GM21381 (cell line): ENCODE measurements around the gene XIST.
"Not testable (repeated sequence)": the region's sequence is repeated elsewhere in the genome, so short reads cannot be mapped to it uniquely, and the experiment has no call there.

Source experiments
- ATAC-seq: cut with Tn5 transposase; IDR thresholded peaks from one replicate; pipeline ENCODE4 v1.9.1; 2021; ENCODE audit warnings: mild to moderate bottlenecking, moderate library complexity; ENCODE audit not compliant: unreplicated experiment

The XIST gene

DNA sequence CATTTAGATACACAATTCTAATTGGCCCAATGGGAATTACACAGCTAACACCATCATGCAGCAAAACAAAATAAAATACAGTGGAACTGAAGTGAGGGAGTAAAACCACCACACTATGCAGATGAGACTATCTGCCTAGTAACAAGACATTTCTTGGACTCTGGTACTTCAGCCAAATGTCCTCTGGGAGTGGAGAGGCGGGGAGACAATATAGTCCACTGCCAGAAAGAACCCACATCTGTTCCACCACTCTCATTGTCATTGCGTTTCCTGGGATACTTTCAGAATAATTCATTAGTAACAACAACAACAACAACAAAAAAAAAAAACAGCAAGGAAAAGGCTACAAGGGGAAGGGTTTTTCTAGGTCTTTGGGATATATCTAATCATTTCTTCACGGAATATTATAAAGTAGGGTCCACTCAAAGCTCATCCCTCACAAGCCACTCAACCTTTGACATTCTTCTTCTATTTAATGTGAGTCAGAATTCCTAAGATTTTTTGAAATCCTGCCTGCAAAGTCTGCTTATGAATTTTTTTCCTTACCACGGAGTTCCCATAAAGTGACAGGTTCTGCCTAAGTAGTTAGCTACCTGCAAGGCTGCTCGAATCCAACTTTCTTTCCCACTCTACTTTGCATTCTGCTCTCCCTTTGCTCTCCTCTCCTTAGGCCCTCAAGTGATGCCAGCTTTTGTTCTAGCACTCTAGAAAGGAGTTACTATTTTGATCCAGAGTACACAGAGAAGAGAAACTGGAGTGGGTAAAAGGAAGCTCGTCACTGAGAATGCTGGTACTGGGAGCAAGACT is 34.9 kb downstream of the XIST start:
- no peak for ATAC-seq

DNA sequence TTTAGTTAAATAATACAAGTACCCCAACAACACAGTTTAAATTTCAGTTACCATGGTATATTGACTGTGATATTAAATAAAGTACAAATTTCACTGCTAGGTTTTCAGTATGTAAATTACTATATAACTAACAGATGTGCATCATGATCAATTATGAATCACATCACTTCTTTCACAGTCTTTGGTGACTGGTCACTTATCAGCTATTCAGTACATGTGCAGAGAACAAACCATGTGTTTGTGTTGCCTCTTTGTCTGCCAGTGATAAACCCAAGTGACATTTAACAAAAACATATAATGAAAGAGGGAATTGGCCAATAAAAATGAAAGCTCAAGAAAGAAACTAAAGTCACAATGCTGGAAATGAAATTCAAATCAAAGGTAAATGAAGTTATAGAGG is 40.3 kb downstream of the XIST start:
- ATAC-seq: no peak

DNA sequence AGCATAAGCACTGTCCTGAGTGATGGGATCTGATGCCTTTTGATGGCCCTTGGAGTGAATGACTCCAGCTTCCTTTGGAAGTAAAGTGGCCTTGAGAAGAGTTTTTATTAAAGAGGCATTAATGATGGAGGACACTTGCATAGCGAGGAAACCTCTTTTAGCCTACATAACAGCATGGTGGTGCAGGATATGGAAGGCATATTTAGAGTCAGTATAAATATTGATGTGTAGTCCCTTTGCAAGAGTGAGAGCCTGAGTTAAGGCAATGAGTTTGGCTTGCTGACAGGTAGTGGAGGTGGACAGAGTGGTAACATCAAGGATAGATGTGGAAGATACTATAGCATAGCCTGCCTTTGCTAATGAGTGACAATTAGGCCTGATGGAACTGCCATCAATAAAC is 48.4 kb downstream of the XIST start:
- not testable (repeated sequence) for ATAC-seq

DNA sequence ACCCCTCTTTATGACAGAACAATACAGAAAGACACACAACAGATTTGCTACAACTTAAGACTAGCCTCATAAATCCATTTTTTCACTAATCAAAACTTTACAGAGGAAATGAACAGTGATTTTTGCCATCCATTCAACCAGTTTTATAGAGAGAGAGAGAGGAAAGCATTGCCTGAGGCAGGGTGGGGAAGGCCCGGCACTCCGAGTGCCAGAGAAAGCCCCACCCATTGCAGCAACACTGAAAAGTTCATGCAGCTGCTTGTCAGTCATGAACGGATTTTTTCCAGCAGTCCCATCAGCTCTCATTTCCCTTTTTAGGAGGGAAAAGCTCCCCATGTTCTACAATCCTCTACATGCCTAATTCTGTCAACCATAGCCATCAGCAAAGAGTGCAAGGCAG is 52.6 kb downstream of the XIST start:
- ATAC-seq: no peak

DNA sequence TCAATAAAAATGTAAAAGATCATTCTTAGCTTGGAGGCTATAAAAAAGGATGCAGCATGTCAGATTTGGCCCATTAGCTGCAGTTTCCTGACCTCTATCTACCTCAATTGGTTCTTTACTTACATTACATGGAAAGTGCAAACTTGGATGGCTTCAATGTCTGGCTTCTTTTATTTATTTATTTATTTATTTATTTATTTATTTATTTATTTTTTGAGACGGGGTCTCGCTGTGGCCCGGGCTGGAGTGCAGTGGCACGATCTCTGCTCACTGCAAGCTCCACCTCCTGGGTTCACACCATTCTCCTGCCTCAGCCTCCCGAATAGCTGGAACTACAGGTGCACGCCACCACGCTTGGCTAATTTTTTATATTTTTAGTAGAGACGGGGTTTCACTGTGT is 60.0 kb downstream of the XIST start:
- ATAC-seq: not testable (repeated sequence)

DNA sequence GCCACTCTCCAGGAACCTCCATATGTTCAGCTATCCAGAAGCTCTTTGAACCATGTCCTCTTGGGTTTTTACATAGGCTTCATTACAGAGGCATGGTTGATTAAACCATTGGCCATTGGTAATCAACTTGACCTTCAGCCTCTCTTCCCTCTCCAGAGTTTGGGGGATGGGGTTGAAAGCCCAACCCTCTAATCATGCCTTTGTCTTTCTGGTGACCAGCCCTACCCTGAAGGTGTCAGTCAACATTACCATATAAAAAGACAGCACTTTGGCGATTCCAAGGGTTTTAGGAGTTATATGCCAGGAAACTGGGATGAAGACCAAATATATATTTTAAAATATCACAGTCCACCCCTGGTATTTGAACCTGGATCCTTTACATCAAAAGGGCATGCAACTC is 67.0 kb downstream of the XIST start:
- no peak for ATAC-seq
